ENCODE data around the gene NEO1.
"Not testable (repeated sequence)": the region's sequence is repeated elsewhere in the genome, so short reads cannot be mapped to it uniquely, and the experiment has no call there.

Gene NEO1

GRCh38 chr15:73296609-73297353 is 244.5 kb downstream of the NEO1 start:
- DNase-seq (ENCODE audit: low read depth in 1 of 2, low spot score in 1 of 2) = no peak

GRCh38 chr15:73298522-73299245 is 246.4 kb downstream of the NEO1 start:
- DNase-seq (ENCODE audit: low read depth in 1 of 2, low spot score in 1 of 2) = no peak

GRCh38 chr15:73300286-73300685 is 248.0 kb downstream of the NEO1 start:
- not testable (repeated sequence) for DNase-seq (ENCODE audit: low read depth in 1 of 2, low spot score in 1 of 2)

GRCh38 chr15:73303636-73304035 is 251.4 kb downstream of the NEO1 start:
- no peak for DNase-seq (ENCODE audit: low read depth in 1 of 2, low spot score in 1 of 2)

GRCh38 chr15:73305331-73306211 is 253.3 kb downstream of the NEO1 start:
- no peak for DNase-seq (ENCODE audit: low read depth in 1 of 2, low spot score in 1 of 2)

GRCh38 chr15:73308305-73308704 is 256.0 kb downstream of the NEO1 start:
- DNase-seq (ENCODE audit: low read depth in 1 of 2, low spot score in 1 of 2) = no peak

GRCh38 chr15:73313861-73314260 is 261.6 kb downstream of the NEO1 start:
- no peak for DNase-seq (ENCODE audit: low read depth in 1 of 2, low spot score in 1 of 2)

- DNase-seq (ENCODE audit: low read depth in 1 of 2, low spot score in 1 of 2) = no peak
Measured at GRCh38 chr15:73317651-73318462, 265.6 kb downstream of the NEO1 start.

GRCh38 chr15:73318463-73319351 is 266.4 kb downstream of the NEO1 start:
- DNase-seq (ENCODE audit: low read depth in 1 of 2, low spot score in 1 of 2) = no peak

- DNase-seq (ENCODE audit: low read depth in 1 of 2, low spot score in 1 of 2) = no peak
Measured at GRCh38 chr15:73319460-73320245, 267.4 kb downstream of the NEO1 start.

GRCh38 chr15:73320619-73321180 is 268.4 kb downstream of the NEO1 start:
- no peak for DNase-seq (ENCODE audit: low read depth in 1 of 2, low spot score in 1 of 2)

GRCh38 chr15:73321496-73322450 is 269.5 kb downstream of the NEO1 start:
- no peak for DNase-seq (ENCODE audit: low read depth in 1 of 2, low spot score in 1 of 2)

- DNase-seq (ENCODE audit: low read depth in 1 of 2, low spot score in 1 of 2) = no peak
Measured at GRCh38 chr15:73322665-73323373, 270.6 kb downstream of the NEO1 start.

- DNase-seq (ENCODE audit: low read depth in 1 of 2, low spot score in 1 of 2) = no peak
Measured at GRCh38 chr15:73323374-73323955, 271.2 kb downstream of the NEO1 start.

- no peak for DNase-seq (ENCODE audit: low read depth in 1 of 2, low spot score in 1 of 2)
Measured at GRCh38 chr15:73323956-73324355, 271.7 kb downstream of the NEO1 start.

GRCh38 chr15:73324496-73325170 is 272.4 kb downstream of the NEO1 start:
- no peak for DNase-seq (ENCODE audit: low read depth in 1 of 2, low spot score in 1 of 2)

All from stimulated activated CD4-positive, alpha-beta T cell treated with anti-CD3 and anti-CD28 coated beads, Interleukin-15, amount 100 ng/mL, for 1 hour (primary cell).